Head of caudate nucleus (tissue), 42 donors: ENCODE data around the gene CASP14.

Experiments used
- DNase-seq, 42 donors: peaks; one replicate each; pipeline versions ENCODE4 v3.0.0 to v3.0.0-alpha.2; 2020 to 2021; ENCODE audit warnings: mixed read lengths in 7 of 42
- intact Hi-C: fragments of 100-400 bp; cut with DNase I; formaldehyde crosslinking; loops from one replicate; pipeline ENCODE4 v1.15.0; 2022

The CASP14 gene

GRCh38 chr19:15107061-15108010 lies 58.1 kb downstream of the CASP14 start, which contains the start of gene SYDE1:
Gene SYDE1, plus strand, starts transcription at chr19:15107401. Its CDS starts 33 bp downstream, at chr19:15107434.
- intact Hi-C loops, result no loop called here
- peak in 1 of 42 donors; percentile 37 for DNase-seq
